Measurements from ENCODE around the gene NOL8. TPM values are rescaled to one million over a fixed set of nuclear protein-coding genes. Genes with fewer than 3 reads are reported as not detected.

Gene NOL8
- polyA plus RNA-seq, 1 donor (not counting 4 experiments of a cell fraction or from before 2014, with no cell fraction given): 28.9 TPM

GRCh38 chr9:92279302-92279701, 45.8 kb downstream of the NOL8 start:
- Histone ChIP-seq H2AFZ (ENCODE audit: control insufficient read depth, low read length) (no peak overlapping the region), H3K4me2 (ENCODE audit: control insufficient read depth, extremely low read depth, insufficient read depth, low read depth, low read length) (no peak overlapping the region), H3K36me3 (ENCODE audit: control insufficient read depth in 2 of 2, extremely low read depth in 1 of 2, insufficient read depth in 2 of 2, low read length in 2 of 2) (peaks cover 29 to 43% of the 10 kb centered on the region in 2 experiments), H3K27ac (ENCODE audit: control insufficient read depth, insufficient read depth, low read length) (no peak overlapping the region), H3K4me1 (ENCODE audit: control insufficient read depth, extremely low read depth, insufficient read depth, low read length) (no peaks in the 10 kb centered on the region), H4K20me1 (ENCODE audit: control insufficient read depth, extremely low read depth, insufficient read depth, low read length) (peaks cover 8% of the 10 kb centered on the region), H3K4me3 (ENCODE audit: control insufficient read depth in 2 of 3, extremely low read depth in 1 of 3, insufficient read depth in 2 of 3, low read depth in 1 of 3, low read length in 3 of 3) (no peak overlapping the region), H3K9me1 (ENCODE audit: control insufficient read depth, extremely low read depth, insufficient read depth, low read length) (no peaks in the 10 kb centered on the region), H3K79me2 (ENCODE audit: control insufficient read depth, insufficient read depth, low read length) (peaks cover 16% of the 10 kb centered on the region), H3K27me3 (ENCODE audit: control insufficient read depth, extremely low read depth, insufficient read depth, low read length) (no peaks in the 10 kb centered on the region), H3K9ac (ENCODE audit: control insufficient read depth, extremely low read depth, insufficient read depth, low read length) (no peak overlapping the region), H3K9me3 (ENCODE audit: control insufficient read depth, low read depth, low read length) (no peaks in the 10 kb centered on the region)
- FAIRE-seq (no peak), DNase-seq (ENCODE audit: low read depth, low spot score) (no peak)
- dilution Hi-C loops (cut with MboI; ENCODE audit: extremely low pct_ligation_motif_present, low sequenced_read_pairs): no loop called here
- TF ChIP-seq CTCF (optimal IDR thresholded peaks at IDR 0.05 in 1 of 3, IDR thresholded peaks at IDR 0.05 in 1 of 3, conservative IDR thresholded peaks at IDR 0.05 in 1 of 3; ENCODE audit: extremely low read depth in 1 of 3, insufficient read depth in 2 of 3, low read length in 3 of 3): no peak
- TF ChIP-seq EZH2 (IDR thresholded peaks at IDR 0.05; ENCODE audit: low read length): no peak

- Histone ChIP-seq H3K36me3 (ENCODE audit: control insufficient read depth in 2 of 2, extremely low read depth in 1 of 2, insufficient read depth in 2 of 2, low read length in 2 of 2) (peaks cover 35 to 48% of the 10 kb centered on the region in 2 experiments), H3K4me1 (ENCODE audit: control insufficient read depth, extremely low read depth, insufficient read depth, low read length) (no peaks in the 10 kb centered on the region), H3K9ac (ENCODE audit: control insufficient read depth, extremely low read depth, insufficient read depth, low read length) (no peak overlapping the region), H3K4me2 (ENCODE audit: control insufficient read depth, extremely low read depth, insufficient read depth, low read depth, low read length) (no peak overlapping the region), H3K4me3 (ENCODE audit: control insufficient read depth in 2 of 3, extremely low read depth in 1 of 3, insufficient read depth in 2 of 3, low read depth in 1 of 3, low read length in 3 of 3) (no peak overlapping the region), H2AFZ (ENCODE audit: control insufficient read depth, low read length) (no peak overlapping the region), H3K27ac (ENCODE audit: control insufficient read depth, insufficient read depth, low read length) (no peak overlapping the region), H3K9me3 (ENCODE audit: control insufficient read depth, low read depth, low read length) (no peaks in the 10 kb centered on the region), H3K27me3 (ENCODE audit: control insufficient read depth, extremely low read depth, insufficient read depth, low read length) (no peaks in the 10 kb centered on the region), H4K20me1 (ENCODE audit: control insufficient read depth, extremely low read depth, insufficient read depth, low read length) (peaks cover 8% of the 10 kb centered on the region), H3K79me2 (ENCODE audit: control insufficient read depth, insufficient read depth, low read length) (peaks cover 7% of the 10 kb centered on the region), H3K9me1 (ENCODE audit: control insufficient read depth, extremely low read depth, insufficient read depth, low read length) (no peaks in the 10 kb centered on the region)
- TF ChIP-seq EZH2 (IDR thresholded peaks at IDR 0.05; ENCODE audit: low read length): no peak
- no peak for DNase-seq (ENCODE audit: low read depth, low spot score)
- dilution Hi-C loops (cut with MboI; ENCODE audit: extremely low pct_ligation_motif_present, low sequenced_read_pairs): no loop called here
- no peak for FAIRE-seq
These were observed 47.0 kb downstream of the NOL8 start for GRCh38 chr9:92278110-92278509.
